CD14-positive monocyte (primary cell): Measurements from ENCODE around the gene C1QTNF9. TPM values are rescaled to one million over a fixed set of nuclear protein-coding genes. Genes with fewer than 3 reads are reported as not detected.
"Not testable (repeated sequence)": the region's sequence is repeated elsewhere in the genome, so short reads cannot be mapped to it uniquely, and the experiment has no call there.

Source experiments
- DNase-seq, 3 donors: peaks; one replicate each; pipeline ENCODE4 v3.0.0-alpha.2; 2011 to 2022
- H2AFZ ChIP-seq: 2 replicates; pipeline ENCODE4 v1.6.0; 2012; ENCODE audit warnings: mild to moderate bottlenecking, low read depth, low read length, inconsistent platforms; ENCODE audit not compliant: insufficient read depth, poor library complexity, severe bottlenecking
- H3K27ac ChIP-seq, 2 donors: 1 replicate in 1 of 2; 2 replicates in 1 of 2; pipeline ENCODE4 v1.5.1; 2012 to 2013; ENCODE audit warnings: low read length in 2 of 2, control low read depth in 1 of 2, inconsistent platforms in 1 of 2, low read depth in 1 of 2, mild to moderate bottlenecking in 1 of 2
- H3K27me3 ChIP-seq, 2 donors: one replicate each; pipeline versions ENCODE4 v1.6.0 to v1.6.1; 2011 to 2013; ENCODE audit warnings: low read length in 2 of 2; ENCODE audit not compliant: control insufficient read depth in 2 of 2, insufficient read depth in 2 of 2
- H3K36me3 ChIP-seq, 2 donors: replicated peaks in 1 of 2; 1 replicate in 1 of 2; 2 replicates in 1 of 2; pipeline versions ENCODE4 v1.5.1 to v1.6.1; 2012 to 2013; ENCODE audit warnings: low read length in 2 of 2, control low read depth in 1 of 2, inconsistent platforms in 1 of 2, mild to moderate bottlenecking in 1 of 2; ENCODE audit not compliant: insufficient read depth in 2 of 2, control insufficient read depth in 1 of 2
- H3K4me1 ChIP-seq, 2 donors: 1 replicate in 1 of 2; 2 replicates in 1 of 2; pipeline versions ENCODE4 v1.5.1 to v1.6.1; 2012 to 2013; ENCODE audit warnings: low read length in 2 of 2, control low read depth in 1 of 2, inconsistent platforms in 1 of 2, mild to moderate bottlenecking in 1 of 2, moderate library complexity in 1 of 2; ENCODE audit not compliant: insufficient read depth in 2 of 2, control insufficient read depth in 1 of 2
- H3K4me2 ChIP-seq: replicated peaks from 2 replicates; pipeline ENCODE3; 2012; ENCODE audit warnings: low read length, moderate library complexity, mild to moderate bottlenecking; ENCODE audit not compliant: poor library complexity, severe bottlenecking; ENCODE audit errors: extremely low read depth
- H3K4me3 ChIP-seq, 3 experiments: fragments of 200-600 bp in 1 of 3; sonication (generic) in 1 of 3; replicated peaks in 1 of 3; 1 replicate in 2 of 3; 2 replicates in 1 of 3; pipeline ENCODE4 v1.5.1; 2011 to 2013; ENCODE audit warnings: low read length in 3 of 3, mild to moderate bottlenecking in 3 of 3, control low read depth in 2 of 3, low read depth in 2 of 3, inconsistent platforms in 1 of 3, moderate library complexity in 1 of 3
- H3K79me2 ChIP-seq: 2 replicates; pipeline ENCODE4 v1.6.0; 2012; ENCODE audit warnings: mild to moderate bottlenecking, control low read depth, inconsistent platforms, low read length, moderate library complexity; ENCODE audit not compliant: insufficient read depth
- H3K9ac ChIP-seq: 2 replicates; pipeline ENCODE4 v1.6.0; 2017; ENCODE audit warnings: low read length, mild to moderate bottlenecking; ENCODE audit not compliant: insufficient read depth, poor library complexity, severe bottlenecking
- H3K9me3 ChIP-seq, 2 donors: replicated peaks in 1 of 2; 1 replicate in 1 of 2; 2 replicates in 1 of 2; pipeline versions ENCODE4 v1.5.1 to v1.6.1; 2012 to 2013; ENCODE audit warnings: low read length in 2 of 2, control low read depth in 1 of 2; ENCODE audit not compliant: control insufficient read depth in 1 of 2, insufficient read depth in 1 of 2
- H4K20me1 ChIP-seq: 2 replicates; pipeline ENCODE4 v1.6.0; 2012; ENCODE audit warnings: mild to moderate bottlenecking, low read length, control low read depth, moderate library complexity; ENCODE audit not compliant: insufficient read depth
- H3K27ac Mint-ChIP-seq, 7 donors: one replicate each; pipeline ENCODE4 v1.8.0; 2020; ENCODE audit warnings: mild to moderate bottlenecking in 7 of 7, mixed read lengths in 7 of 7, moderate library complexity in 6 of 7, inconsistent platforms in 2 of 7
- H3K27me3 Mint-ChIP-seq, 3 donors: one replicate each; pipeline ENCODE4 v1.8.0; 2021 to 2022; ENCODE audit warnings: low read depth in 3 of 3, mild to moderate bottlenecking in 3 of 3, mixed read lengths in 3 of 3, moderate library complexity in 3 of 3, inconsistent platforms in 1 of 3
- H3K36me3 Mint-ChIP-seq, 2 donors: one replicate each; pipeline ENCODE4 v1.8.0; 2020; ENCODE audit warnings: mixed read lengths in 2 of 2, inconsistent platforms in 1 of 2, mild to moderate bottlenecking in 1 of 2
- H3K4me1 Mint-ChIP-seq: one replicate; pipeline ENCODE4 v1.8.0; 2020; ENCODE audit warnings: mild to moderate bottlenecking, mixed read lengths
- H3K4me3 Mint-ChIP-seq, 2 donors: one replicate each; pipeline ENCODE4 v1.8.0; 2020; ENCODE audit warnings: mild to moderate bottlenecking in 2 of 2, mixed read lengths in 2 of 2, moderate library complexity in 1 of 2
- H3K9me3 Mint-ChIP-seq, 7 donors: one replicate each; pipeline ENCODE4 v1.8.0; 2020 to 2022; ENCODE audit warnings: mixed read lengths in 7 of 7, mild to moderate bottlenecking in 6 of 7, moderate library complexity in 6 of 7, inconsistent platforms in 2 of 7
- CTCF ChIP-seq: fragments of 200-600 bp; IDR thresholded peaks from one replicate; pipeline ENCODE4 v1.8.0; 2022; ENCODE audit warnings: antibody characterized with exemption, mild to moderate bottlenecking
- whole genome bisulfite sequencing: methylation state at CpG from one replicate; pipeline ENCODE4 v1.1.5; 2013; ENCODE audit warnings: missing lambda C conversion rate; ENCODE audit not compliant: insufficient coverage; 5-methylcytosine and 5-hydroxymethylcytosine counted together
- intact Hi-C, 2 donors: fragments of 100-400 bp; cut with micrococcal nuclease; formaldehyde crosslinking; loops; one replicate each; pipeline versions ENCODE4 v1.15.0 to v1.15.1; 2023
- polyA plus RNA-seq, 3 donors: library from polyadenylated mRNA; depleted of rRNA in 1 of 3; unstranded in 2 of 3; stranded (reverse) in 1 of 3; fragments of 300-500 nt in 2 of 3; fragments of >200 nt in 1 of 3; fragmentation: Illumina TruSeq in 2 of 3; gene quantifications; 1 replicate in 2 of 3; 2 replicates in 1 of 3; pipeline ENCODE4 v1.2.3, GENCODE V29; 2012 to 2021

The C1QTNF9 gene
- polyA plus RNA-seq, 3 donors: not detected

- Mint-ChIP-seq H3K4me3 (no peak overlapping the region), H3K9me3 (peaks cover 0 to 1% (median 0%) of the 10 kb centered on the region in 7 donors), H3K27ac (peak overlapping the region in 1 of 7 donors; percentile 22), H3K4me1 (no peaks in the 10 kb centered on the region), H3K36me3 (no peaks in the 10 kb centered on the region), H3K27me3 (peaks cover 2 to 7% (median 4%) of the 10 kb centered on the region in 3 donors)
- no peak overlapping the region for H3K27ac ChIP-seq
- H3K79me2 ChIP-seq: no peaks in the 10 kb centered on the region
- no peaks in the 10 kb centered on the region for H3K36me3 ChIP-seq
- H3K4me2 ChIP-seq: no peak overlapping the region
- no peak overlapping the region for H3K4me3 ChIP-seq
- H3K9ac ChIP-seq: no peak overlapping the region
- intact Hi-C loops: no loop called here
- no peaks in the 10 kb centered on the region for H3K27me3 ChIP-seq
- H2AFZ ChIP-seq: no peak overlapping the region
- DNase-seq: no peak
- H3K4me1 ChIP-seq: no peaks in the 10 kb centered on the region
- no peaks in the 10 kb centered on the region for H3K9me3 ChIP-seq
- no peaks in the 10 kb centered on the region for H4K20me1 ChIP-seq
- TF ChIP-seq CTCF: no peak
- WGBS: 85% methylated on average over 7 of the region's 9 CpGs
Observed at GRCh38 chr13:24362435-24362952, 53.1 kb downstream of the C1QTNF9 start.

GRCh38 chr13:24365191-24365590 is 55.8 kb downstream of the C1QTNF9 start:
- Histone ChIP-seq H3K27me3 (no peaks in the 10 kb centered on the region), H3K79me2 (no peaks in the 10 kb centered on the region), H3K4me1 (no peaks in the 10 kb centered on the region), H3K4me3 (no peak overlapping the region), H4K20me1 (no peaks in the 10 kb centered on the region), H3K36me3 (no peaks in the 10 kb centered on the region), H3K27ac (no peak overlapping the region), H3K9me3 (no peaks in the 10 kb centered on the region), H3K9ac (no peak overlapping the region), H3K4me2 (no peak overlapping the region), H2AFZ (no peak overlapping the region)
- intact Hi-C loops: no loop called here
- no peak overlapping the region for H3K27ac Mint-ChIP-seq
- TF ChIP-seq CTCF: no peak
- H3K27me3 Mint-ChIP-seq: peaks cover 4 to 7% (median 5%) of the 10 kb centered on the region in 3 donors
- no peak overlapping the region for H3K4me3 Mint-ChIP-seq
- no peaks in the 10 kb centered on the region for H3K4me1 Mint-ChIP-seq
- H3K36me3 Mint-ChIP-seq: no peaks in the 10 kb centered on the region
- DNase-seq: no peak
- H3K9me3 Mint-ChIP-seq: peaks cover 0 to 1% (median 0%) of the 10 kb centered on the region in 7 donors
- WGBS: 94% methylated on average over 7 of the region's 9 CpGs

- no CpG with 5 or more reads among the region's 8 CpGs for whole genome bisulfite sequencing
- H3K36me3 Mint-ChIP-seq, DNase-seq, H2AFZ ChIP-seq, H3K4me2 ChIP-seq, H3K27ac ChIP-seq, H3K9me3 ChIP-seq, H3K4me3 ChIP-seq, H3K4me1 ChIP-seq, H3K9ac ChIP-seq, H3K27me3 ChIP-seq, H3K27ac Mint-ChIP-seq, H3K4me3 Mint-ChIP-seq, H3K9me3 Mint-ChIP-seq, H3K4me1 Mint-ChIP-seq, intact Hi-C loops, H4K20me1 ChIP-seq, H3K79me2 ChIP-seq, H3K27me3 Mint-ChIP-seq, H3K36me3 ChIP-seq: not testable (repeated sequence)
Observed at GRCh38 chr13:24366315-24366714, 56.9 kb downstream of the C1QTNF9 start.
